Measurements from ENCODE around the gene ARHGEF5.

- no peak for TF ChIP-seq MAX (IDR thresholded peaks at IDR 0.05)
- no peak for TF ChIP-seq POLR2A (IDR thresholded peaks at IDR 0.05; ENCODE audit: borderline replicate concordance, extremely low read depth, insufficient read depth, insufficient read length)
- TF ChIP-seq SRF (IDR thresholded peaks at IDR 0.05; ENCODE audit: low read depth): no peak
- TF ChIP-seq CTCF (IDR thresholded peaks at IDR 0.05 in 2 of 3, conservative IDR thresholded peaks at IDR 0.05 in 1 of 3; ENCODE audit: borderline replicate concordance in 1 of 3, insufficient read depth in 1 of 3, low read depth in 2 of 3, low read length in 2 of 3): no peak
- no peak for TF ChIP-seq JUND (IDR thresholded peaks at IDR 0.05)
- no peak for TF ChIP-seq FOSL1 (IDR thresholded peaks at IDR 0.05; ENCODE audit: low read depth)
- TF ChIP-seq REST (IDR thresholded peaks at IDR 0.05; ENCODE audit: low read depth): no peak
- TF ChIP-seq POLR2AphosphoS5 (IDR thresholded peaks at IDR 0.05; ENCODE audit: low read depth, low read length): no peak
- no peak for TF ChIP-seq SP1 (IDR thresholded peaks at IDR 0.05; ENCODE audit: low read depth)
- TF ChIP-seq EZH2phosphoT487 (IDR thresholded peaks at IDR 0.05; ENCODE audit: borderline replicate concordance): no peak
- no peak for TF ChIP-seq EGR1 (IDR thresholded peaks at IDR 0.05; ENCODE audit: low read depth)
These were observed 60.7 kb downstream of the ARHGEF5 start for GRCh38 chr7:144415858-144416257.

All from HCT116 (cell line).